ENCODE measurements around the gene HMOX1. TPM values are rescaled to one million over a fixed set of nuclear protein-coding genes. Genes with fewer than 3 reads are reported as not detected.

The HMOX1 gene
- total RNA-seq, 2 donors from 2014 or later = 31.0 to 50.3 TPM

DNA sequence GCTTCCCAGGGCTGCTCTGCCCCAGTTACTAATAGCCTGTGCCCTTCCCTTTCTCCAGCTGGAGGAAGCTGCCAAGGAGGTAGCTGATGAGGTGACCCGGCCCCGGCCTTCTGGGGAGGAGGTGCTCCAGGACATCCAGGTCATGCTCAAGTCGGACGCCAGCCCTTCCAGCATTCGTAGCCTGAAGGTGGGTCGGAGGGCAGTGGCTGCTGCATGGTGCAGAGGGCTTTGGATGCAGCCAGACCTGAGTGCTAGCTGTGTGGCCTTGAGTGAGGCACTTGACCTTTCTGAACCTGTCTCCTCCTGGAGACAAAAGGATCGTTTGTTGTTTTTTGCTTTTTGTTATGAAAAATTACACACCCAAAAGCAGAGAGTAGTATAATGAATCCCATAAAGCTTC is 22.5 kb downstream of the HMOX1 start:
- Histone ChIP-seq H3K27ac (no peak overlapping the region), H3K36me3 (no peaks in the 10 kb centered on the region), H3K9ac (ENCODE audit: low read depth in 2 of 2, low read length in 2 of 2) (no peak overlapping the region), H3K4me3 (no peak overlapping the region), H3K9me3 (no peaks in the 10 kb centered on the region), H3K4me1 (no peaks in the 10 kb centered on the region), H3K27me3 (no peaks in the 10 kb centered on the region)
- intact Hi-C loops (cut with DNase I) = no loop called here
- TF ChIP-seq, protein P1, sequence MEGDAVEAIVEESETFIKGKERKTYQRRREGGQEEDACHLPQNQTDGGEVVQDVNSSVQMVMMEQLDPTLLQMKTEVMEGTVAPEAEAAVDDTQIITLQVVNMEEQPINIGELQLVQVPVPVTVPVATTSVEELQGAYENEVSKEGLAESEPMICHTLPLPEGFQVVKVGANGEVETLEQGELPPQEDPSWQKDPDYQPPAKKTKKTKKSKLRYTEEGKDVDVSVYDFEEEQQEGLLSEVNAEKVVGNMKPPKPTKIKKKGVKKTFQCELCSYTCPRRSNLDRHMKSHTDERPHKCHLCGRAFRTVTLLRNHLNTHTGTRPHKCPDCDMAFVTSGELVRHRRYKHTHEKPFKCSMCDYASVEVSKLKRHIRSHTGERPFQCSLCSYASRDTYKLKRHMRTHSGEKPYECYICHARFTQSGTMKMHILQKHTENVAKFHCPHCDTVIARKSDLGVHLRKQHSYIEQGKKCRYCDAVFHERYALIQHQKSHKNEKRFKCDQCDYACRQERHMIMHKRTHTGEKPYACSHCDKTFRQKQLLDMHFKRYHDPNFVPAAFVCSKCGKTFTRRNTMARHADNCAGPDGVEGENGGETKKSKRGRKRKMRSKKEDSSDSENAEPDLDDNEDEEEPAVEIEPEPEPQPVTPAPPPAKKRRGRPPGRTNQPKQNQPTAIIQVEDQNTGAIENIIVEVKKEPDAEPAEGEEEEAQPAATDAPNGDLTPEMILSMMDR (IDR thresholded peaks at IDR 0.05) = no peak
- no peak for DNase-seq

GRCh38 chr22:35404176-35404575 is 23.3 kb downstream of the HMOX1 start:
- Histone ChIP-seq H3K27me3 (no peaks in the 10 kb centered on the region), H3K9ac (ENCODE audit: low read depth in 2 of 2, low read length in 2 of 2) (no peak overlapping the region), H3K4me3 (no peak overlapping the region), H3K4me1 (no peaks in the 10 kb centered on the region), H3K36me3 (no peaks in the 10 kb centered on the region), H3K27ac (no peak overlapping the region), H3K9me3 (no peaks in the 10 kb centered on the region)
- DNase-seq = no peak
- intact Hi-C loops (cut with DNase I) = no loop called here
- TF ChIP-seq, protein P1 (IDR thresholded peaks at IDR 0.05) = no peak

DNA sequence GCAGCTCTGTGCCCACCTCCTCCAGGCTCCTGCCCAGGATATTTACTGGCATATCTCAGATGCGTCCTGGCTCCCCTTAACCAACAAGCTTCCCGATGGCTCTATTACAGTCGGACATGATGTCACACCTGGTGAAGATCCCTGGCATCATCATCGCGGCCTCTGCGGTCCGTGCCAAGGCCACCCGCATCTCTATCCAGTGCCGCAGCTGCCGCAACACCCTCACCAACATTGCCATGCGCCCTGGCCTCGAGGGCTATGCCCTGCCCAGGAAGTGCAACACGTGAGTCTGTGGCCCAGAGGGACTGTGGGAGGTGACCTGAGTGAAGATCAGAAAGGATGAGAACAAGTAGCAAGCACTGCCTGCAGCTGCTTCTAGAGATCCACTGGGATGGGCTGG is 25.5 kb downstream of the HMOX1 start:
- Histone ChIP-seq H3K4me3 (no peak overlapping the region), H3K9me3 (no peaks in the 10 kb centered on the region), H3K9ac (ENCODE audit: low read depth in 2 of 2, low read length in 2 of 2) (no peak overlapping the region), H3K4me1 (no peaks in the 10 kb centered on the region), H3K27ac (no peak overlapping the region), H3K27me3 (no peaks in the 10 kb centered on the region), H3K36me3 (no peaks in the 10 kb centered on the region)
- TF ChIP-seq, protein P1 (IDR thresholded peaks at IDR 0.05) = no peak
- intact Hi-C loops (cut with DNase I) = no loop called here
- DNase-seq = no peak

DNA sequence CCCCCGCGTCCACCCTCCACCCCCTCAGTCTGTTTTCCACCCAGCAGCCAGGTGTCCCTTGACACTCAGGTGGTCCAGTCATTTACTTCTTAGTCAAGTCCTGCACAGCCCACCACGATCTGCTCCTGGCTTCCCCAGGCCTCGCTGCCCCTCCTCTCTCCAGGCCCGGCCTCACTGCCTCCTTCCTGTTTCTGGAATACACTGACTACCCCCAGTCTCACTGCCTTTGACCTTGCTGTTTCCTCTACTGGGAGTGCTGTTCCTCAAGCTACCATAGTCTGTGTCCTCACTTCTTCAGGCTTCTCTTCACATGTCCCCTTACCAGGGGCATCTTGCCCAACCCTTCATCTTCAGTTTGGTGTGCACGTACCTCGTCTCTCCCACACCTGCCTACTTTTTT is 26.5 kb downstream of the HMOX1 start:
- H3K4me3 ChIP-seq = no peak overlapping the region
- no peaks in the 10 kb centered on the region for H3K4me1 ChIP-seq
- TF ChIP-seq, protein P1 (IDR thresholded peaks at IDR 0.05) = no peak
- no peaks in the 10 kb centered on the region for H3K27me3 ChIP-seq
- no peak overlapping the region for H3K27ac ChIP-seq
- no peak overlapping the region for H3K9ac ChIP-seq (ENCODE audit: low read depth in 2 of 2, low read length in 2 of 2)
- intact Hi-C loops (cut with DNase I) = no loop called here
- no peak for DNase-seq
- H3K9me3 ChIP-seq = no peaks in the 10 kb centered on the region
- no peaks in the 10 kb centered on the region for H3K36me3 ChIP-seq

- no peaks in the 10 kb centered on the region for H3K27me3 ChIP-seq
- H3K9ac ChIP-seq (ENCODE audit: low read depth in 2 of 2, low read length in 2 of 2) = no peak overlapping the region
- H3K9me3 ChIP-seq = no peaks in the 10 kb centered on the region
- TF ChIP-seq, protein P1 (IDR thresholded peaks at IDR 0.05) = no peak
- DNase-seq = no peak
- no peaks in the 10 kb centered on the region for H3K4me1 ChIP-seq
- intact Hi-C loops (cut with DNase I) = no loop called here
- H3K27ac ChIP-seq = peak overlapping the region; percentile 28
- no peak overlapping the region for H3K4me3 ChIP-seq
- H3K36me3 ChIP-seq = no peaks in the 10 kb centered on the region
Observed at GRCh38 chr22:35409783-35410662, 29.1 kb downstream of the HMOX1 start.
